OCI-LY3 (cell line): Measurements from ENCODE around the gene RAP1GDS1.

Experiments
- EZH2phosphoT487 ChIP-seq: fragments of 200-600 bp; shearing (Covaris generic); IDR thresholded peaks from 2 replicates; pipeline ENCODE4 v1.6.1; 2018; ENCODE audit warnings: antibody characterized with exemption, mixed run types, low read depth
- TF ChIP-seq, protein P1 (sequence below): fragments of 200-600, 300-600 bp; sonication (generic); IDR thresholded peaks from 2 replicates; pipeline ENCODE4 v1.5.1; 2014; ENCODE audit warnings: antibody characterized with exemption, low read length, low read depth

DNA sequence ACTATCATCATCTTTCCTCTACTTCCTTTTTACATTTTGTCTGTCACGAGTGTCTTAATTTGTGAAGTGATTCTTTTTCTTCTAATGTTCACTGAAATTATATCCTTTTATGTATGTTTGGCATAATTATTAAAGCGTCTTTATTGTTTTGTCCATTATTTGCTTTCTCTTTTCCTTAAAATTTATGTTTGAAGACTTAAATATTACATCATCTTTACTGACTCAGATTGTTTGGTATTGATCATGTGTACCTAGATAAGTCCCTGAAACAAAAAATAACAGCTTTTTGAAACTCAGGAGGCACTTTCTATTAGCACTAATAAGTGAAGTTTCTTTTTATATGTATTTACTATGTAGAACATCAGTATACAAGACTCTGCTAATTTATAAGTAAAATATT is 120.1 kb downstream of the RAP1GDS1 start:
- TF ChIP-seq, protein P1, sequence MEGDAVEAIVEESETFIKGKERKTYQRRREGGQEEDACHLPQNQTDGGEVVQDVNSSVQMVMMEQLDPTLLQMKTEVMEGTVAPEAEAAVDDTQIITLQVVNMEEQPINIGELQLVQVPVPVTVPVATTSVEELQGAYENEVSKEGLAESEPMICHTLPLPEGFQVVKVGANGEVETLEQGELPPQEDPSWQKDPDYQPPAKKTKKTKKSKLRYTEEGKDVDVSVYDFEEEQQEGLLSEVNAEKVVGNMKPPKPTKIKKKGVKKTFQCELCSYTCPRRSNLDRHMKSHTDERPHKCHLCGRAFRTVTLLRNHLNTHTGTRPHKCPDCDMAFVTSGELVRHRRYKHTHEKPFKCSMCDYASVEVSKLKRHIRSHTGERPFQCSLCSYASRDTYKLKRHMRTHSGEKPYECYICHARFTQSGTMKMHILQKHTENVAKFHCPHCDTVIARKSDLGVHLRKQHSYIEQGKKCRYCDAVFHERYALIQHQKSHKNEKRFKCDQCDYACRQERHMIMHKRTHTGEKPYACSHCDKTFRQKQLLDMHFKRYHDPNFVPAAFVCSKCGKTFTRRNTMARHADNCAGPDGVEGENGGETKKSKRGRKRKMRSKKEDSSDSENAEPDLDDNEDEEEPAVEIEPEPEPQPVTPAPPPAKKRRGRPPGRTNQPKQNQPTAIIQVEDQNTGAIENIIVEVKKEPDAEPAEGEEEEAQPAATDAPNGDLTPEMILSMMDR: no peak
- TF ChIP-seq EZH2phosphoT487: no peak
